C4-2B (cell line): ENCODE measurements around the gene KCNA10.

Experiments used
- H3K27ac ChIP-seq: fragments of 450-650 bp; 2 replicates; pipeline ENCODE4 v1.5.1; 2017
- CTCF ChIP-seq: fragments of 450-650 bp; conservative IDR thresholded peaks from 2 replicates; pipeline ENCODE4 v1.5.1; 2017; ENCODE audit warnings: mild to moderate bottlenecking
- ZFX ChIP-seq: fragments of 450-650 bp; IDR thresholded peaks from 2 replicates; pipeline ENCODE4 v1.6.1; 2017

The KCNA10 gene

GRCh38 chr1:110508028-110508940 lies 10.7 kb downstream of the KCNA10 start:
- no peak overlapping the region for H3K27ac ChIP-seq
- TF ChIP-seq ZFX (no peak), CTCF (no peak)

GRCh38 chr1:110506541-110506940 lies 12.4 kb downstream of the KCNA10 start:
- no peak overlapping the region for H3K27ac ChIP-seq
- TF ChIP-seq ZFX (no peak), CTCF (no peak)

GRCh38 chr1:110505596-110505995 lies 13.4 kb downstream of the KCNA10 start:
- TF ChIP-seq CTCF, result no peak
- no peak for TF ChIP-seq ZFX
- no peak overlapping the region for H3K27ac ChIP-seq

- no peak overlapping the region for H3K27ac ChIP-seq
Observed at GRCh38 chr1:110504226-110504625, 14.7 kb downstream of the KCNA10 start.

GRCh38 chr1:110503471-110503870 lies 15.5 kb downstream of the KCNA10 start:
- H3K27ac ChIP-seq, result no peak overlapping the region

More at GRCh38 chr1:110504226-110504625, 14.7 kb downstream of the KCNA10 start:
- no peak for TF ChIP-seq ZFX
- no peak for TF ChIP-seq CTCF

GRCh38 chr1:110502402-110503151 lies 16.4 kb downstream of the KCNA10 start:
- TF ChIP-seq CTCF (no peak), ZFX (no peak)

More at GRCh38 chr1:110503471-110503870, 15.5 kb downstream of the KCNA10 start:
- TF ChIP-seq CTCF (no peak), ZFX (no peak)

More at GRCh38 chr1:110502402-110503151, 16.4 kb downstream of the KCNA10 start:
- H3K27ac ChIP-seq, result no peak overlapping the region
